Measurements from ENCODE around the gene EBF4.
"Not testable (repeated sequence)": the region's sequence is repeated elsewhere in the genome, so short reads cannot be mapped to it uniquely, and the experiment has no call there.

The EBF4 gene

GRCh38 chr20:2673453-2673852, 19.1 kb upstream of the EBF4 start:
- DNase-seq (ENCODE audit: low read depth), result no peak

- no peak for DNase-seq (ENCODE audit: low read depth)
Observed at GRCh38 chr20:2680046-2680445, 12.5 kb upstream of the EBF4 start.

GRCh38 chr20:2682040-2682439, 10.5 kb upstream of the EBF4 start:
- not testable (repeated sequence) for DNase-seq (ENCODE audit: low read depth)

- DNase-seq (ENCODE audit: low read depth), result not testable (repeated sequence)
Observed at GRCh38 chr20:2684817-2685216, 7.8 kb upstream of the EBF4 start.

GRCh38 chr20:2687514-2687913, 5.1 kb upstream of the EBF4 start:
- DNase-seq (ENCODE audit: low read depth), result no peak

GRCh38 chr20:2688041-2688591, 4.5 kb upstream of the EBF4 start:
- DNase-seq (ENCODE audit: low read depth), result peak; percentile 84

- DNase-seq (ENCODE audit: low read depth), result no peak
Observed at GRCh38 chr20:2690213-2690612, 2.4 kb upstream of the EBF4 start.

GRCh38 chr20:2690718-2691117, 1.9 kb upstream of the EBF4 start:
- DNase-seq (ENCODE audit: low read depth), result no peak

- no peak for DNase-seq (ENCODE audit: low read depth)
Observed at GRCh38 chr20:2691127-2691526, 1.5 kb upstream of the EBF4 start.

GRCh38 chr20:2691663-2692035, 931 bp upstream of the EBF4 start:
- no peak for DNase-seq (ENCODE audit: low read depth)

GRCh38 chr20:2692886-2693285, 306 bp downstream of the EBF4 start:
- DNase-seq (ENCODE audit: low read depth), result no peak

- DNase-seq (ENCODE audit: low read depth), result no peak
Observed at GRCh38 chr20:2693286-2694007, 867 bp downstream of the EBF4 start.

GRCh38 chr20:2694008-2694471, 1.5 kb downstream of the EBF4 start:
- DNase-seq (ENCODE audit: low read depth), result no peak

GRCh38 chr20:2694519-2694918, 1.9 kb downstream of the EBF4 start:
- no peak for DNase-seq (ENCODE audit: low read depth)

GRCh38 chr20:2695206-2695983, 2.8 kb downstream of the EBF4 start:
- no peak for DNase-seq (ENCODE audit: low read depth)

- not testable (repeated sequence) for DNase-seq (ENCODE audit: low read depth)
Observed at GRCh38 chr20:2695984-2696525, 3.5 kb downstream of the EBF4 start.

- DNase-seq (ENCODE audit: low read depth), result no peak
Observed at GRCh38 chr20:2696646-2697045, 4.1 kb downstream of the EBF4 start.

- DNase-seq (ENCODE audit: low read depth), result no peak
Observed at GRCh38 chr20:2697768-2698167, 5.2 kb downstream of the EBF4 start.

- no peak for DNase-seq (ENCODE audit: low read depth)
Observed at GRCh38 chr20:2698186-2698817, 5.7 kb downstream of the EBF4 start.

GRCh38 chr20:2698912-2699311, 6.3 kb downstream of the EBF4 start:
- no peak for DNase-seq (ENCODE audit: low read depth)

- DNase-seq (ENCODE audit: low read depth), result no peak
Observed at GRCh38 chr20:2699775-2700413, 7.3 kb downstream of the EBF4 start.

All from CMK (cell line).